IMR-90 (cell line): ENCODE results near the gene CCDC120. TPM values are rescaled to one million over a fixed set of nuclear protein-coding genes. Genes with fewer than 3 reads are reported as not detected.

Source experiments
- ATAC-seq: fragments of 200-7000 bp; cut with Tn5 transposase; 2 replicates; pipeline ENCODE4 v1.9.1; 2020; ENCODE audit warnings: low read depth, mild to moderate bottlenecking, moderate library complexity
- BruUV-seq: library from RNA; stranded (reverse); fragments of 400-500 nt; replicated peaks from 2 replicates; lab custom pipeline; 2021; lab: Mats Ljungman, UMichigan
- CTCF ChIA-PET: fragments of 300-600 bp; formaldehyde crosslinking; extraction: SDS; loops from one replicate; lab custom pipeline; 2021; ENCODE audit warnings: antibody characterized with exemption; lab: Yijun Ruan, JAX
- POLR2A ChIA-PET: fragments of 300-600 bp; sonication (Branson Sonifier 250); formaldehyde crosslinking; loops from one replicate; lab custom pipeline; 2022; ENCODE audit warnings: antibody characterized with exemption; ENCODE audit not compliant: unreplicated experiment; lab: Charles Lee
- DNase-seq: peaks from one replicate; pipeline ENCODE4 v3.0.0; 2013
- H2AFZ ChIP-seq: replicated peaks from 2 replicates; pipeline ENCODE3; 2013; ENCODE audit warnings: low read length, mild to moderate bottlenecking; ENCODE audit not compliant: poor library complexity
- H2AK5ac ChIP-seq: 2 replicates; pipeline ENCODE4 v1.6.1; 2013; ENCODE audit warnings: low read depth, low read length, inconsistent platforms
- H2AK9ac ChIP-seq: replicated peaks from 2 replicates; pipeline ENCODE3; 2013; ENCODE audit warnings: mild to moderate bottlenecking, low read depth, low read length, moderate library complexity; ENCODE audit not compliant: poor library complexity
- H2BK120ac ChIP-seq: 2 replicates; pipeline ENCODE4 v1.6.1; 2013; ENCODE audit warnings: low read depth, low read length, inconsistent platforms
- H2BK15ac ChIP-seq: 3 replicates; pipeline ENCODE4 v1.6.1; 2013; ENCODE audit warnings: low read depth, low read length, inconsistent platforms
- H2BK20ac ChIP-seq: 2 replicates; pipeline ENCODE4 v1.6.1; 2013; ENCODE audit warnings: low read depth, mild to moderate bottlenecking, inconsistent platforms, low read length, moderate library complexity
- H2BK5ac ChIP-seq: 2 replicates; pipeline ENCODE4 v1.6.1; 2013; ENCODE audit warnings: mild to moderate bottlenecking, low read depth, low read length, inconsistent platforms; ENCODE audit not compliant: poor library complexity, severe bottlenecking
- H3K14ac ChIP-seq: replicated peaks from 2 replicates; pipeline ENCODE4 v1.6.1; 2013; ENCODE audit warnings: low read depth, low read length, inconsistent platforms
- H3K18ac ChIP-seq: 2 replicates; pipeline ENCODE4 v1.6.1; 2013; ENCODE audit warnings: low read depth, low read length, control low read depth
- H3K23ac ChIP-seq: 2 replicates; pipeline ENCODE4 v1.6.1; 2013; ENCODE audit warnings: low read depth, low read length, inconsistent platforms
- H3K27ac ChIP-seq: 2 replicates; pipeline ENCODE4 v1.5.1; 2013; ENCODE audit warnings: mild to moderate bottlenecking, control low read depth, low read length; ENCODE audit not compliant: insufficient read depth
- H3K27me3 ChIP-seq: 2 replicates; pipeline ENCODE4 v1.6.1; 2013; ENCODE audit warnings: low read length; ENCODE audit not compliant: control insufficient read depth, insufficient read depth
- H3K36me3 ChIP-seq: 2 replicates; pipeline ENCODE4 v1.6.1; 2013; ENCODE audit warnings: low read length, mixed read lengths; ENCODE audit not compliant: control insufficient read depth, insufficient read depth
- H3K4ac ChIP-seq: 2 replicates; pipeline ENCODE4 v1.6.1; 2013; ENCODE audit warnings: low read depth, low read length, inconsistent platforms
- H3K4me1 ChIP-seq: 2 replicates; pipeline ENCODE4 v1.6.1; 2013; ENCODE audit warnings: low read length, mixed read lengths; ENCODE audit not compliant: control insufficient read depth, insufficient read depth
- H3K4me2 ChIP-seq: 2 replicates; pipeline ENCODE4 v1.6.1; 2013; ENCODE audit warnings: low read depth, mild to moderate bottlenecking, control low read depth, low read length, moderate library complexity
- H3K4me3 ChIP-seq: 2 replicates; pipeline ENCODE4 v1.5.1; 2013; ENCODE audit warnings: low read depth, mild to moderate bottlenecking, control low read depth, low read length, moderate library complexity; ENCODE audit not compliant: insufficient read depth
- H3K56ac ChIP-seq: 2 replicates; pipeline ENCODE4 v1.6.1; 2013; ENCODE audit warnings: low read length, inconsistent platforms; ENCODE audit not compliant: insufficient read depth; ENCODE audit errors: extremely low read depth
- H3K79me1 ChIP-seq, 2 experiments: 2 replicates each; pipeline ENCODE4 v1.6.1; 2013; ENCODE audit warnings: low read length in 2 of 2, inconsistent platforms in 1 of 2, low read depth in 1 of 2
- H3K9ac ChIP-seq: 2 replicates; pipeline ENCODE4 v1.6.1; 2013; ENCODE audit warnings: low read depth, low read length, control low read depth
- H3K9me1 ChIP-seq: 2 replicates; pipeline ENCODE4 v1.6.1; 2013; ENCODE audit warnings: low read length, inconsistent platforms; ENCODE audit not compliant: insufficient read depth
- H3K9me3 ChIP-seq: 2 replicates; pipeline ENCODE4 v1.6.1; 2013; ENCODE audit warnings: low read length; ENCODE audit not compliant: control insufficient read depth, insufficient read depth
- H4K20me1 ChIP-seq: 2 replicates; pipeline ENCODE4 v1.6.1; 2013; ENCODE audit warnings: low read length, inconsistent platforms; ENCODE audit not compliant: insufficient read depth
- H4K5ac ChIP-seq: 2 replicates; pipeline ENCODE4 v1.6.1; 2013; ENCODE audit warnings: mild to moderate bottlenecking, low read depth, low read length, control low read depth
- H4K8ac ChIP-seq, 2 experiments: 2 replicates each; pipeline ENCODE4 v1.6.1; 2013; ENCODE audit warnings: low read depth in 2 of 2, low read length in 2 of 2, control low read depth in 1 of 2, inconsistent platforms in 1 of 2
- H4K91ac ChIP-seq: 2 replicates; pipeline ENCODE4 v1.6.1; 2013; ENCODE audit warnings: low read depth, low read length, inconsistent platforms; ENCODE audit not compliant: insufficient read depth
- CHD1 ChIP-seq: IDR thresholded peaks from 2 replicates; pipeline ENCODE4 v1.6.1; 2012; ENCODE audit warnings: low read depth, low read length, improper control_type of control experiment
- CTCF ChIP-seq: conservative IDR thresholded peaks from 2 replicates; pipeline ENCODE4 v1.5.1; 2012; ENCODE audit warnings: mild to moderate bottlenecking, low read depth, low read length, improper control_type of control experiment
- FOS ChIP-seq: fragments of 150-350 bp; IDR thresholded peaks from 2 replicates; pipeline ENCODE4 v1.6.1; 2016; ENCODE audit warnings: low read depth, low read length
- MAZ ChIP-seq: IDR thresholded peaks from 2 replicates; pipeline ENCODE4 v1.6.1; 2012; ENCODE audit warnings: low read depth, mild to moderate bottlenecking, low read length, improper control_type of control experiment, moderate library complexity, borderline replicate concordance
- MXI1 ChIP-seq: IDR thresholded peaks from 2 replicates; pipeline ENCODE4 v1.6.1; 2012; ENCODE audit warnings: low read depth, mild to moderate bottlenecking, low read length, moderate library complexity, borderline replicate concordance
- POLR2A ChIP-seq: IDR thresholded peaks from 2 replicates; pipeline ENCODE4 v1.6.1; 2012; ENCODE audit warnings: mild to moderate bottlenecking, low read depth, low read length
- RAD21 ChIP-seq: IDR thresholded peaks from 2 replicates; pipeline ENCODE4 v1.6.1; 2012; ENCODE audit warnings: low read length, improper control_type of control experiment
- RFX5 ChIP-seq: IDR thresholded peaks from 2 replicates; pipeline ENCODE4 v1.8.0; 2012; ENCODE audit warnings: low read depth, mild to moderate bottlenecking, low read length, moderate library complexity
- SMC3 ChIP-seq: fragments of 150-350 bp; IDR thresholded peaks from 2 replicates; pipeline ENCODE4 v1.6.1; 2016; ENCODE audit warnings: low read depth, mild to moderate bottlenecking, antibody characterized with exemption, low read length, moderate library complexity
- USF2 ChIP-seq: fragments of 150-350 bp; IDR thresholded peaks from 2 replicates; pipeline ENCODE4 v1.6.1; 2017; ENCODE audit warnings: mild to moderate bottlenecking, antibody characterized with exemption, low read length, low read depth
- WGBS, 2 experiments: methylation state at CpG; one replicate each; pipeline versions ENCODE4 v1.1.5 to v1.1.7; 2013; ENCODE audit warnings: missing lambda C conversion rate in 2 of 2; ENCODE audit not compliant: insufficient read length in 1 of 2; ENCODE audit errors: extremely low coverage in 2 of 2; 5-methylcytosine and 5-hydroxymethylcytosine counted together
- dilution Hi-C: fragments of 300-500 bp; cut with HindIII; formaldehyde crosslinking; loops from one replicate; pipeline ENCODE4 v1.14.3; 2018; ENCODE audit warnings: low sequenced_read_pairs; ENCODE audit not compliant: unreplicated experiment
- in situ Hi-C: fragments of 300-500 bp; cut with MboI; formaldehyde crosslinking; loops from 3 replicates; pipeline ENCODE4 v1.14.3; 2019; ENCODE audit warnings: low sequenced_read_pairs, inconsistent platforms, mixed read lengths
- intact Hi-C: fragments of 100-400 bp; cut with micrococcal nuclease; formaldehyde crosslinking; loops from 2 replicates; pipeline ENCODE4 v1.10.0; 2022
- polyA plus RNA-seq, 3 experiments: library from polyadenylated mRNA; depleted of rRNA; stranded (reverse); fragments of >200 nt; gene quantifications; 2 replicates each; pipeline ENCODE4 v1.2.3, GENCODE V29; 2012; ENCODE audit warnings: low replicate concordance in 1 of 3
- total RNA-seq: library from RNA; depleted of rRNA; stranded (reverse); fragments of >200 nt; gene quantifications from 2 replicates; pipeline ENCODE4 v1.2.3, GENCODE V29; 2012

CCDC120 gene
- total and polyA plus RNA-seq, 2 of the 4 experiments (the other 2 are of a cell fraction), result 0.18 to 2.0 TPM

DNA sequence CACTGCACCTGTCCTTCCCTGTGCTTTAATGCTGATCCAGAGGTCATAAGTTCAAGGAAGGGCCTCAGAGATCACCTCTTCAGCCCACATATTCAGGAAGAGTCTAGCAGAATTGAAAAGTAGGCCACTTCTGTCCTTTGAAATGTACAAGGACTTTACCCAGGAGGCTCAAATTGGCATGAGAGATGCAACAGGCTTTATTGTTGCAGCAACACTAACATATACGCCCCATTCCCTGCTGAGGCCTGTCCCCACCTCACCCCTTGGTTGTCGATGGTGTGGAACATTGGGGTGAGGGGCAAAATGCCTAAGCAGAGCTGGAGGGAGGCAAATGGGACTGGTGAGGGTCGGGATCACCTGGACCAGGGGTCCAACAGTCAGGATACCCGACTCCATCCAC, 12.2 kb downstream of the CCDC120 start:
- intact Hi-C loops (loop anchor here (10.0 kb wide), 1 partner anchor 94 kb away; the partner anchor contains the start of gene MAGIX), in situ Hi-C loops (loop anchor here (25.0 kb wide), 1 partner anchor 109 kb away; the partner anchor contains the start of genes KCND1 and OTUD5), dilution Hi-C loops (no loop called here)
- Histone ChIP-seq H3K4ac (no peak overlapping the region), H3K4me1 (no peaks in the 10 kb centered on the region), H3K27me3 (no peaks in the 10 kb centered on the region), H2BK20ac (no peak overlapping the region), H3K4me3 (no peak overlapping the region), H3K56ac (no peak overlapping the region), H3K9ac (no peak overlapping the region), H3K9me1 (0 out of 2 replicates have a peak, but pooled peaks cover 5% of the 10 kb centered on the region), H2BK120ac (no peak overlapping the region), H4K5ac (no peak overlapping the region), H2BK5ac (no peak overlapping the region), H3K14ac (no peak overlapping the region), H3K4me2 (no peak overlapping the region), H3K9me3 (peaks cover 2% of the 10 kb centered on the region; the same call in 1 of the 2 replicates), H4K91ac (no peak overlapping the region), H2AK5ac (no peak overlapping the region), H2AK9ac (no peak overlapping the region), H2BK15ac (no peak overlapping the region), H3K36me3 (peaks cover 7% of the 10 kb centered on the region; the same call in 1 of the 2 replicates), H3K79me1 (peaks cover 0 to 27% of the 10 kb centered on the region in 2 experiments; a peak in 2 of 4 replicates), H4K8ac (no peak overlapping the region), H3K18ac (no peak overlapping the region), H2AFZ (no peak overlapping the region), H3K23ac (no peak overlapping the region), H4K20me1 (no peaks in the 10 kb centered on the region), H3K27ac (no peak overlapping the region)
- ChIA-PET POLR2A (no interaction called here), CTCF (no interaction called here)
- no peak for TF ChIP-seq RFX5
- TF ChIP-seq MXI1, result no peak
- no peak for TF ChIP-seq MAZ
- TF ChIP-seq FOS, result no peak
- no peak for TF ChIP-seq CHD1
- no peak for TF ChIP-seq POLR2A
- TF ChIP-seq RAD21, result no peak
- TF ChIP-seq SMC3, result no peak
- TF ChIP-seq CTCF, result no peak
- no peak for TF ChIP-seq USF2
- ATAC-seq (no peak), DNase-seq (no peak)
- WGBS, 2 experiments, result 60% methylated on average over 2 of the region's 4 CpGs; no CpG with 5 or more reads in 1 of the 2 experiments
- no TSS peak for BruUV-seq
